ENCODE data around the gene DHDDS. TPM values are rescaled to one million over a fixed set of nuclear protein-coding genes. Genes with fewer than 3 reads are reported as not detected.

DHDDS gene
- total and polyA plus RNA-seq, 4 experiments from 2014 or later = 23.3 to 46.2 (median 35.5) TPM

GRCh38 chr1:26478988-26479387, 46.9 kb downstream of the DHDDS start:
- no peak overlapping the region for H3K4me3 ChIP-seq (ENCODE audit: low read length in 2 of 2)
- Mint-ChIP-seq H3K36me3 (peaks cover 31 to 40% of the 10 kb centered on the region in 2 donors), H3K27me3 (no peaks in the 10 kb centered on the region), H3K9me3 (peaks cover 0 to 3% (median 0%) of the 10 kb centered on the region in 8 donors), H3K4me1 (peaks cover 15 to 37% (median 25%) of the 10 kb centered on the region in 4 donors), H3K4me3 (no peak overlapping the region), H3K27ac (peak overlapping the region in 5 of 7 donors; percentile 4 to 60 (median 37))
- ChIA-PET POLR2A (ENCODE audit: partially characterized antibody) (interaction anchor here (0.8 to 1.4 kb wide), 3 partner anchors 21 to 310 kb away, joined by 3 to 4 read pairs (median 4); no protein-coding TSS in a partner anchor), CTCF (ENCODE audit: partially characterized antibody) (interaction anchor here (2.1 kb wide), 1 partner anchor 9 kb away, joined by 7 read pairs; no protein-coding TSS in a partner anchor)
- peaks cover 23% of the 10 kb centered on the region for H3K4me1 ChIP-seq (ENCODE audit: insufficient read depth, low read length)
- peaks cover 30% of the 10 kb centered on the region for H3K36me3 ChIP-seq (ENCODE audit: insufficient read depth, low read length)
- no peak for DNase-seq
- no peaks in the 10 kb centered on the region for H3K27me3 ChIP-seq (ENCODE audit: insufficient read depth, low read length)
- no peaks in the 10 kb centered on the region for H3K9me3 ChIP-seq (ENCODE audit: control insufficient read depth in 1 of 2, low read length in 2 of 2)
- no peak overlapping the region for H3K27ac ChIP-seq (ENCODE audit: low read depth, low read length)
- intact Hi-C loops (cut with micrococcal nuclease) = loop anchor here (10.0 kb wide), 1 partner anchor 1044 kb away; the partner anchor contains the start of gene MACO1

GRCh38 chr1:26482921-26483320, 50.8 kb downstream of the DHDDS start:
- Mint-ChIP-seq H3K27me3 (no peaks in the 10 kb centered on the region), H3K36me3 (peaks cover 4 to 9% of the 10 kb centered on the region in 2 donors), H3K4me1 (peaks cover 4 to 10% (median 5%) of the 10 kb centered on the region in 4 donors), H3K4me3 (no peak overlapping the region), H3K9me3 (peaks cover 0 to 3% (median 0%) of the 10 kb centered on the region in 8 donors), H3K27ac (peak overlapping the region in 5 of 7 donors; percentile 10 to 81 (median 65))
- ChIA-PET POLR2A (ENCODE audit: partially characterized antibody) (interaction anchor here (2.7 kb wide), 1 partner anchor 10 kb away, joined by 8 read pairs; the partner anchor contains the start of gene HMGN2), CTCF (ENCODE audit: partially characterized antibody) (no interaction called here)
- H3K4me1 ChIP-seq (ENCODE audit: insufficient read depth, low read length) = no peaks in the 10 kb centered on the region
- no peak for DNase-seq
- intact Hi-C loops (cut with micrococcal nuclease) = no loop called here
- no peak overlapping the region for H3K4me3 ChIP-seq (ENCODE audit: low read length in 2 of 2)
- no peaks in the 10 kb centered on the region for H3K27me3 ChIP-seq (ENCODE audit: insufficient read depth, low read length)
- H3K36me3 ChIP-seq (ENCODE audit: insufficient read depth, low read length) = no peaks in the 10 kb centered on the region
- no peak overlapping the region for H3K27ac ChIP-seq (ENCODE audit: low read depth, low read length)
- H3K9me3 ChIP-seq (ENCODE audit: control insufficient read depth in 1 of 2, low read length in 2 of 2) = no peaks in the 10 kb centered on the region

GRCh38 chr1:26483980-26484379, 51.9 kb downstream of the DHDDS start:
- no peaks in the 10 kb centered on the region for H3K4me1 ChIP-seq (ENCODE audit: insufficient read depth, low read length)
- H3K9me3 Mint-ChIP-seq = peaks cover 0 to 2% (median 0%) of the 10 kb centered on the region in 8 donors
- DNase-seq = no peak
- H3K9me3 ChIP-seq (ENCODE audit: control insufficient read depth in 1 of 2, low read length in 2 of 2) = no peaks in the 10 kb centered on the region
- H3K27me3 ChIP-seq (ENCODE audit: insufficient read depth, low read length) = no peaks in the 10 kb centered on the region
- H3K4me1 Mint-ChIP-seq = peaks cover 1 to 8% (median 3%) of the 10 kb centered on the region in 4 donors
- POLR2A ChIA-PET (ENCODE audit: partially characterized antibody) = interaction anchor here (1.2 kb wide), 1 partner anchor 17 kb away, joined by 3 read pairs; no protein-coding TSS in a partner anchor
- CTCF ChIA-PET (ENCODE audit: partially characterized antibody) = no interaction called here
- H3K4me3 ChIP-seq (ENCODE audit: low read length in 2 of 2) = no peak overlapping the region
- H3K4me3 Mint-ChIP-seq = no peak overlapping the region
- H3K27ac ChIP-seq (ENCODE audit: low read depth, low read length) = no peak overlapping the region
- H3K36me3 Mint-ChIP-seq = peaks cover under 1 to 3% of the 10 kb centered on the region in 2 donors
- H3K36me3 ChIP-seq (ENCODE audit: insufficient read depth, low read length) = no peaks in the 10 kb centered on the region
- intact Hi-C loops (cut with micrococcal nuclease) = no loop called here
- H3K27ac Mint-ChIP-seq = peak overlapping the region in 4 of 7 donors; percentile 5 to 83 (median 42)
- no peaks in the 10 kb centered on the region for H3K27me3 Mint-ChIP-seq

GRCh38 chr1:26490155-26490554, 58.0 kb downstream of the DHDDS start:
- no peak overlapping the region for H3K27ac Mint-ChIP-seq
- Histone ChIP-seq H3K36me3 (ENCODE audit: insufficient read depth, low read length) (no peaks in the 10 kb centered on the region), H3K4me1 (ENCODE audit: insufficient read depth, low read length) (no peaks in the 10 kb centered on the region), H3K27me3 (ENCODE audit: insufficient read depth, low read length) (no peaks in the 10 kb centered on the region), H3K4me3 (ENCODE audit: low read length in 2 of 2) (no peak overlapping the region), H3K9me3 (ENCODE audit: control insufficient read depth in 1 of 2, low read length in 2 of 2) (no peaks in the 10 kb centered on the region), H3K27ac (ENCODE audit: low read depth, low read length) (no peak overlapping the region)
- POLR2A ChIA-PET (ENCODE audit: partially characterized antibody) = interaction anchor here (0.8 to 1.1 kb wide), 2 partner anchors 8 to 10 kb away, joined by 3 read pairs; no protein-coding TSS in a partner anchor
- H3K36me3 Mint-ChIP-seq = no peaks in the 10 kb centered on the region
- H3K9me3 Mint-ChIP-seq = peaks cover 0 to 4% (median 0%) of the 10 kb centered on the region in 8 donors
- intact Hi-C loops (cut with micrococcal nuclease) = no loop called here
- no peak overlapping the region for H3K4me3 Mint-ChIP-seq
- H3K27me3 Mint-ChIP-seq = no peaks in the 10 kb centered on the region
- H3K4me1 Mint-ChIP-seq = no peaks in the 10 kb centered on the region
- CTCF ChIA-PET (ENCODE audit: partially characterized antibody) = interaction anchor here (1.4 to 2.0 kb wide), 2 partner anchors 11 to 48 kb away, joined by 4 to 11 read pairs; no protein-coding TSS in a partner anchor
- DNase-seq = no peak

GRCh38 chr1:26493267-26493666, 61.1 kb downstream of the DHDDS start:
- DNase-seq = no peak
- ChIA-PET POLR2A (ENCODE audit: partially characterized antibody) (no interaction called here), CTCF (ENCODE audit: partially characterized antibody) (interaction anchor here (1.0 kb wide), 1 partner anchor 46 kb away, joined by 3 read pairs; no protein-coding TSS in a partner anchor)
- Histone ChIP-seq H3K4me3 (ENCODE audit: low read length in 2 of 2) (no peak overlapping the region), H3K9me3 (ENCODE audit: control insufficient read depth in 1 of 2, low read length in 2 of 2) (no peaks in the 10 kb centered on the region), H3K4me1 (ENCODE audit: insufficient read depth, low read length) (no peaks in the 10 kb centered on the region), H3K36me3 (ENCODE audit: insufficient read depth, low read length) (no peaks in the 10 kb centered on the region), H3K27ac (ENCODE audit: low read depth, low read length) (no peak overlapping the region), H3K27me3 (ENCODE audit: insufficient read depth, low read length) (no peaks in the 10 kb centered on the region)
- H3K36me3 Mint-ChIP-seq = no peaks in the 10 kb centered on the region
- no peak overlapping the region for H3K27ac Mint-ChIP-seq
- intact Hi-C loops (cut with micrococcal nuclease) = no loop called here
- no peak overlapping the region for H3K4me3 Mint-ChIP-seq
- peaks cover 0 to 8% (median 0%) of the 10 kb centered on the region in 4 donors for H3K4me1 Mint-ChIP-seq
- H3K9me3 Mint-ChIP-seq = peaks cover 0 to 4% (median 0%) of the 10 kb centered on the region in 8 donors
- no peaks in the 10 kb centered on the region for H3K27me3 Mint-ChIP-seq

GRCh38 chr1:26493938-26494337, 61.8 kb downstream of the DHDDS start:
- intact Hi-C loops (cut with micrococcal nuclease) = no loop called here

GRCh38 chr1:26496861-26497260, 64.7 kb downstream of the DHDDS start:
- H3K4me3 Mint-ChIP-seq = no peak overlapping the region
- POLR2A ChIA-PET (ENCODE audit: partially characterized antibody) = no interaction called here

More at GRCh38 chr1:26493938-26494337, 61.8 kb downstream of the DHDDS start:
- no peak for DNase-seq
- no peaks in the 10 kb centered on the region for H3K4me1 ChIP-seq (ENCODE audit: insufficient read depth, low read length)
- POLR2A ChIA-PET (ENCODE audit: partially characterized antibody) = no interaction called here
- no peaks in the 10 kb centered on the region for H3K27me3 ChIP-seq (ENCODE audit: insufficient read depth, low read length)
- Mint-ChIP-seq H3K27ac (peak overlapping the region in 1 of 7 donors; percentile 59), H3K4me3 (no peak overlapping the region), H3K4me1 (peaks cover 0 to 14% (median under 1%) of the 10 kb centered on the region in 4 donors), H3K36me3 (no peaks in the 10 kb centered on the region), H3K9me3 (peaks cover 0 to 4% (median 0%) of the 10 kb centered on the region in 8 donors), H3K27me3 (no peaks in the 10 kb centered on the region)
- CTCF ChIA-PET (ENCODE audit: partially characterized antibody) = no interaction called here
- no peak overlapping the region for H3K4me3 ChIP-seq (ENCODE audit: low read length in 2 of 2)
- H3K27ac ChIP-seq (ENCODE audit: low read depth, low read length) = no peak overlapping the region
- H3K36me3 ChIP-seq (ENCODE audit: insufficient read depth, low read length) = no peaks in the 10 kb centered on the region
- no peaks in the 10 kb centered on the region for H3K9me3 ChIP-seq (ENCODE audit: control insufficient read depth in 1 of 2, low read length in 2 of 2)

More at GRCh38 chr1:26496861-26497260, 64.7 kb downstream of the DHDDS start:
- no peak overlapping the region for H3K27ac ChIP-seq (ENCODE audit: low read depth, low read length)
- intact Hi-C loops (cut with micrococcal nuclease) = no loop called here
- no peaks in the 10 kb centered on the region for H3K9me3 ChIP-seq (ENCODE audit: control insufficient read depth in 1 of 2, low read length in 2 of 2)
- Mint-ChIP-seq H3K36me3 (no peaks in the 10 kb centered on the region), H3K27ac (peak overlapping the region in 3 of 7 donors; percentile 31 to 51 (median 32)), H3K27me3 (no peaks in the 10 kb centered on the region), H3K4me1 (peaks cover 0 to 24% (median 7%) of the 10 kb centered on the region in 4 donors), H3K9me3 (peaks cover 0 to 4% (median 0%) of the 10 kb centered on the region in 8 donors)
- H3K27me3 ChIP-seq (ENCODE audit: insufficient read depth, low read length) = no peaks in the 10 kb centered on the region
- peaks cover 13% of the 10 kb centered on the region for H3K4me1 ChIP-seq (ENCODE audit: insufficient read depth, low read length)
- DNase-seq = no peak
- CTCF ChIA-PET (ENCODE audit: partially characterized antibody) = interaction anchor here (0.7 kb wide), 1 partner anchor 32 kb away, joined by 3 read pairs; no protein-coding TSS in a partner anchor
- H3K4me3 ChIP-seq (ENCODE audit: low read length in 2 of 2) = no peak overlapping the region
- no peaks in the 10 kb centered on the region for H3K36me3 ChIP-seq (ENCODE audit: insufficient read depth, low read length)
